Measurements from ENCODE around the gene VRK3. TPM values are rescaled to one million over a fixed set of nuclear protein-coding genes. Genes with fewer than 3 reads are reported as not detected.

VRK3 gene
- total RNA-seq, 1 experiment from 2014 or later = 46.3 TPM

DNA sequence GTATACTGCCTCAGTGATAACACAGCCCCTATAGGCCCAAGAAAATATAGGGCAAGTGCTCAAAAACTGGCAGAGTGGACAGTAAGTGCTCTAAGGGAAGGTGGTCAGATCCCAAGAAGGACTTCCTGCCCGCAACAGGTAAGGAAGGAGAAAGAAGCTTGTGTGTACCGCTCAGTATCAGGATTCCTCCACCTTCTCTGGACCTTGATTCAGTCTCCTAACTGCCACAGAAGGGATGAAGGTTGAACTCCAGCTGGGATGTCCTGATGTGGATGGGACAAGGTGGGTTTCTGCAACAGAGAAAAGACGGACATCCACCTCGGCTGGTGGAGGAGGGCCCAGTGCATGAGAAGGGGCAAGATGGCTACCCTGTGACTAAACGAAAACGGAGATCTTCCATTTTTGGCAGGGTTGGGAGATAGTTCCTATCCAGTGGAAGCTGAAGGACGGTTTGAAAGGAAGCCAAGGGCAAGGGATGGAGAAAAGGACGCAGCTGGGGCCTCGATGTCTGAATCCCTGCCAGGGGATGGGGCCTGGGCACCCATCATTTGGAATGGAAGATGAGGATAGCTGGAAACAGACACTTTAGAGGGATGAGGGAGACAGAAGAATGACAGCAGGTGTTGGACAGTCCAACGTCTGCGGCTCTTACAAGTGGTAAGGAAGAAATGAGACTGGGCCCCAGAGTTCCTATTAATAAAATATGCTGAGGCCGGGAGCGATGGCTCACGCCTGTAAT is 97.5 kb downstream of the VRK3 start:
- H3K36me3 ChIP-seq (ENCODE audit: control insufficient read depth, insufficient read depth, low read length) = peaks cover 7% of the 10 kb centered on the region
- DNase-seq = no peak
- H3K4me3 Mint-ChIP-seq (ENCODE audit: unreplicated experiment) = peak overlapping the region; percentile 81
- H3K9me3 ChIP-seq = no peaks in the 10 kb centered on the region
- H3K4me1 Mint-ChIP-seq (ENCODE audit: low read depth, unreplicated experiment) = peaks cover 14% of the 10 kb centered on the region
- H3K27ac Mint-ChIP-seq (ENCODE audit: unreplicated experiment) = peak overlapping the region; percentile 92
- H3K4me1 ChIP-seq = peaks cover 9% of the 10 kb centered on the region
- no peaks in the 10 kb centered on the region for H3K27me3 ChIP-seq (replicated peaks; ENCODE audit: control insufficient read depth, insufficient read depth, low read length)
- no peaks in the 10 kb centered on the region for H3K27me3 Mint-ChIP-seq (ENCODE audit: insufficient read depth, unreplicated experiment)
- H3K36me3 Mint-ChIP-seq (ENCODE audit: insufficient read depth, unreplicated experiment) = peaks cover 91% of the 10 kb centered on the region
- CTCF ChIA-PET = no interaction called here
- POLR2A ChIA-PET = interaction anchor here (0.7 to 1.7 kb wide), 3 partner anchors 14 to 405 kb away, joined by 3 to 5 read pairs (median 4); no protein-coding TSS in a partner anchor
- BruUV-seq (replicated peaks) = no TSS peak
- intact Hi-C loops (cut with micrococcal nuclease; ENCODE audit: unreplicated experiment) = no loop called here
- no peaks in the 10 kb centered on the region for H3K9me3 Mint-ChIP-seq (ENCODE audit: unreplicated experiment)
- peak overlapping the region; percentile 99 for H3K4me3 ChIP-seq (ENCODE audit: low read depth, low read length)
- TF ChIP-seq, protein P1, sequence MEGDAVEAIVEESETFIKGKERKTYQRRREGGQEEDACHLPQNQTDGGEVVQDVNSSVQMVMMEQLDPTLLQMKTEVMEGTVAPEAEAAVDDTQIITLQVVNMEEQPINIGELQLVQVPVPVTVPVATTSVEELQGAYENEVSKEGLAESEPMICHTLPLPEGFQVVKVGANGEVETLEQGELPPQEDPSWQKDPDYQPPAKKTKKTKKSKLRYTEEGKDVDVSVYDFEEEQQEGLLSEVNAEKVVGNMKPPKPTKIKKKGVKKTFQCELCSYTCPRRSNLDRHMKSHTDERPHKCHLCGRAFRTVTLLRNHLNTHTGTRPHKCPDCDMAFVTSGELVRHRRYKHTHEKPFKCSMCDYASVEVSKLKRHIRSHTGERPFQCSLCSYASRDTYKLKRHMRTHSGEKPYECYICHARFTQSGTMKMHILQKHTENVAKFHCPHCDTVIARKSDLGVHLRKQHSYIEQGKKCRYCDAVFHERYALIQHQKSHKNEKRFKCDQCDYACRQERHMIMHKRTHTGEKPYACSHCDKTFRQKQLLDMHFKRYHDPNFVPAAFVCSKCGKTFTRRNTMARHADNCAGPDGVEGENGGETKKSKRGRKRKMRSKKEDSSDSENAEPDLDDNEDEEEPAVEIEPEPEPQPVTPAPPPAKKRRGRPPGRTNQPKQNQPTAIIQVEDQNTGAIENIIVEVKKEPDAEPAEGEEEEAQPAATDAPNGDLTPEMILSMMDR (IDR thresholded peaks at IDR 0.05; ENCODE audit: insufficient read depth in 1 of 2, low read depth in 1 of 2, low read length in 1 of 2, severe bottlenecking in 1 of 2, unreplicated experiment in 1 of 2) = no peak

DNA sequence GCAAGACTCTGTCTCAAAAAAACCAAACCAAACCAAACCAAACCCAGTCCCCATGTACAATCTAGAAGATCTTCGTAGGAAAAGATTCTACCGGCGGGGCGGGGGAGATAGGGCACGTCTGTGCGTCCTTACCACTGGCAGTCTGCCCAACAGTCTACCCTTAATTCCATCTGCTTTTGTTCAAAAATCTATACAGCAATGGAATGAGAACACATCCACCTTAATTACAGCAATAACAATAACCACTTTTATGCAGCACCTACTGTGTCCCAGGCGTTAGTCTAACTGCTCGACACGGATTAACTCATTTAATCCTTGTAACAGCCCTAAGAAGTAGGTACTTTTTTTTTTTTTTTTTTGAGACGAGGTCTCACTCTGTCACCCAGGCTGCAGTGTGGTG is 98.7 kb downstream of the VRK3 start:
- Histone ChIP-seq H3K4me1 (peaks cover 9% of the 10 kb centered on the region), H3K27me3 (replicated peaks; ENCODE audit: control insufficient read depth, insufficient read depth, low read length) (no peaks in the 10 kb centered on the region), H3K4me3 (ENCODE audit: low read depth, low read length) (no peak overlapping the region), H3K36me3 (ENCODE audit: control insufficient read depth, insufficient read depth, low read length) (peaks cover 7% of the 10 kb centered on the region), H3K9me3 (no peaks in the 10 kb centered on the region)
- Mint-ChIP-seq H3K4me3 (ENCODE audit: unreplicated experiment) (no peak overlapping the region), H3K36me3 (ENCODE audit: insufficient read depth, unreplicated experiment) (peaks cover 92% of the 10 kb centered on the region), H3K27me3 (ENCODE audit: insufficient read depth, unreplicated experiment) (no peaks in the 10 kb centered on the region), H3K4me1 (ENCODE audit: low read depth, unreplicated experiment) (peaks cover 14% of the 10 kb centered on the region), H3K27ac (ENCODE audit: unreplicated experiment) (no peak overlapping the region), H3K9me3 (ENCODE audit: unreplicated experiment) (no peaks in the 10 kb centered on the region)
- BruUV-seq (replicated peaks) = no TSS peak
- no peak for DNase-seq
- intact Hi-C loops (cut with micrococcal nuclease; ENCODE audit: unreplicated experiment) = no loop called here
- POLR2A ChIA-PET = no interaction called here
- CTCF ChIA-PET = no interaction called here
- TF ChIP-seq, protein P1 (IDR thresholded peaks at IDR 0.05; ENCODE audit: insufficient read depth in 1 of 2, low read depth in 1 of 2, low read length in 1 of 2, severe bottlenecking in 1 of 2, unreplicated experiment in 1 of 2) = no peak

Other genes starting within 250 kb of the VRK3 start
- 0.75 and 0.93 TPM in 2 replicates for gene FUZ, start 212.1 kb downstream of the VRK3 start, total RNA-seq (2022)
- 102 and 104 TPM in 2 replicates for gene MED25, start 207.1 kb downstream of the VRK3 start, total RNA-seq (2022)
- 209 and 224 TPM in 2 replicates for gene PTOV1, start 174.2 kb downstream of the VRK3 start, total RNA-seq (2022)
- gene PNKP, start 157.8 kb downstream of the VRK3 start, total RNA-seq (2022) = 130 and 147 TPM in 2 replicates
- 64.6 and 77.6 TPM in 2 replicates for gene AKT1S1, start 148.0 kb downstream of the VRK3 start, total RNA-seq (2022)
- 55.3 and 56.5 TPM in 2 replicates for gene TBC1D17, start 147.7 kb downstream of the VRK3 start, total RNA-seq (2022)
- gene IL4I1, start 128.5 kb downstream of the VRK3 start, total RNA-seq (2022) = 0.61 and 1.1 TPM in 2 replicates
- 47.3 and 64.0 TPM in 2 replicates for gene ATF5, start 96.2 kb downstream of the VRK3 start, total RNA-seq (2022)
- 116 and 118 TPM in 2 replicates for gene NUP62, start 95.9 kb downstream of the VRK3 start, total RNA-seq (2022)
- gene SIGLEC11, start 64.2 kb downstream of the VRK3 start, total RNA-seq (2022) = not detected in 2 replicates
- 22.3 and 24.9 TPM in 2 replicates for gene ZNF473, start 633 bp upstream of the VRK3 start, total RNA-seq (2022)
- gene IZUMO2, start 137.9 kb upstream of the VRK3 start, total RNA-seq (2022) = not detected in 2 replicates
- gene MYH14, start 178.2 kb upstream of the VRK3 start, total RNA-seq (2022) = 78.3 and 89.8 TPM in 2 replicates

Data from Caco-2 (cell line).